ENCODE data around the gene NUDT8. TPM values are rescaled to one million over a fixed set of nuclear protein-coding genes. Genes with fewer than 3 reads are reported as not detected.
A peak's percentile ranks its signal among the peaks of the same experiment; 100 is the strongest.

Gene NUDT8
- total RNA-seq, 3 donors from 2014 or later: 9.7 to 15.1 (median 12.0) TPM

GRCh38 chr11:67651976-67652781 lies 22.4 kb upstream of the NUDT8 start:
- intact Hi-C loops (cut with DNase I; ENCODE audit: low total_unique reads): no loop called here
- Histone ChIP-seq H3K4me1 (no peaks in the 10 kb centered on the region), H3K36me3 (no peaks in the 10 kb centered on the region), H3K4me3 (no peak overlapping the region), H3K9me3 (no peaks in the 10 kb centered on the region), H3K27ac (no peak overlapping the region), H3K27me3 (no peaks in the 10 kb centered on the region)
- no peak for DNase-seq (ENCODE audit: low spot score in 2 of 2)
- no peak for TF ChIP-seq POLR2AphosphoS5 (IDR thresholded peaks at IDR 0.05)
- no peak for TF ChIP-seq POLR2A (IDR thresholded peaks at IDR 0.05)
- no peak for TF ChIP-seq CTCF (IDR thresholded peaks at IDR 0.05)

- Histone ChIP-seq H3K27me3 (no peaks in the 10 kb centered on the region), H3K36me3 (no peaks in the 10 kb centered on the region), H3K4me3 (peak overlapping the region; percentile 26 to 71 (median 58)), H3K27ac (peak overlapping the region; percentile 14 to 33), H3K4me1 (no peaks in the 10 kb centered on the region), H3K9me3 (no peaks in the 10 kb centered on the region)
- no peak for DNase-seq (ENCODE audit: low spot score in 2 of 2)
- intact Hi-C loops (cut with DNase I; ENCODE audit: low total_unique reads): no loop called here
- TF ChIP-seq POLR2AphosphoS5 (IDR thresholded peaks at IDR 0.05): no peak
- TF ChIP-seq CTCF (IDR thresholded peaks at IDR 0.05): no peak
- no peak for TF ChIP-seq POLR2A (IDR thresholded peaks at IDR 0.05)
Measured at GRCh38 chr11:67649634-67650510, 20.1 kb upstream of the NUDT8 start.

- no peaks in the 10 kb centered on the region for H3K27me3 ChIP-seq
Measured at GRCh38 chr11:67648796-67649613, 19.3 kb upstream of the NUDT8 start.

GRCh38 chr11:67648140-67648795 lies 18.5 kb upstream of the NUDT8 start:
- intact Hi-C loops (cut with DNase I; ENCODE audit: low total_unique reads): no loop called here
- no peak for DNase-seq (ENCODE audit: low spot score in 2 of 2)
- Histone ChIP-seq H3K27me3 (no peaks in the 10 kb centered on the region), H3K27ac (no peak overlapping the region), H3K9me3 (no peaks in the 10 kb centered on the region), H3K4me3 (no peak overlapping the region), H3K36me3 (no peaks in the 10 kb centered on the region), H3K4me1 (no peaks in the 10 kb centered on the region)
- TF ChIP-seq POLR2A (IDR thresholded peaks at IDR 0.05) (no peak), POLR2AphosphoS5 (IDR thresholded peaks at IDR 0.05) (no peak), CTCF (IDR thresholded peaks at IDR 0.05) (no peak)

More at GRCh38 chr11:67648796-67649613, 19.3 kb upstream of the NUDT8 start:
- no peak for DNase-seq (ENCODE audit: low spot score in 2 of 2)
- intact Hi-C loops (cut with DNase I; ENCODE audit: low total_unique reads): no loop called here
- no peaks in the 10 kb centered on the region for H3K36me3 ChIP-seq
- TF ChIP-seq CTCF (IDR thresholded peaks at IDR 0.05) (no peak), POLR2AphosphoS5 (IDR thresholded peaks at IDR 0.05) (no peak), POLR2A (IDR thresholded peaks at IDR 0.05) (no peak)
- H3K27ac ChIP-seq: no peak overlapping the region
- H3K4me3 ChIP-seq: no peak overlapping the region
- H3K9me3 ChIP-seq: no peaks in the 10 kb centered on the region
- no peaks in the 10 kb centered on the region for H3K4me1 ChIP-seq

Measured in breast epithelium (tissue), 4 donors.